ENCODE data around the gene FGF18.
"Not testable (repeated sequence)": the region's sequence is repeated elsewhere in the genome, so short reads cannot be mapped to it uniquely, and the experiment has no call there.

DNA sequence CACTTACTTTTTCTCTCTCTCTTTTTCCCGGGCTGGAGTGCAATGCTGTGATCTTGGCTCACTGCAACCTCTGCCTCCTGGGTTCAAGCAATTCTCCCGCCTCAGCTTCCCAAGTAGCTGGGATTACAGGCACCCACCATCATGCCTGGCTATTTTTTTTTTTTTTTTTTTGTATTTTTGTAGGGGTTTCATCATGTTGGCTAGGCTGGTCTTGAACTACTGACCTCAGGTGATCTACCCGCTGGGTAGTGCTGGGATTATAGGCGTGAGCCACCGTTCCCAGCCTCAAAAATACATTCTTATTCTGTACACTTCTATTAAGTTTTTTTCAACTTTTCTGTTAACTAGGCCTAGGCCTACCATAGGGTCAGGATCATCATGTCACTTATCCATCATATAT is 5.5 kb upstream of the FGF18 start:
- not testable (repeated sequence) for TF ChIP-seq BHLHE40 (IDR thresholded peaks at IDR 0.05; ENCODE audit: borderline replicate concordance); SP1 (IDR thresholded peaks at IDR 0.05); TARDBP (IDR thresholded peaks at IDR 0.05); ELF4 (IDR thresholded peaks at IDR 0.05); FOXK2 (IDR thresholded peaks at IDR 0.05); HDGF (IDR thresholded peaks at IDR 0.05; ENCODE audit: borderline replicate concordance); NFRKB (IDR thresholded peaks at IDR 0.05); SUZ12 (IDR thresholded peaks at IDR 0.05); LEF1 (IDR thresholded peaks at IDR 0.05; ENCODE audit: borderline replicate concordance); ZNF384 (IDR thresholded peaks at IDR 0.05); FOXM1 (IDR thresholded peaks at IDR 0.05; ENCODE audit: borderline replicate concordance); ARNT (IDR thresholded peaks at IDR 0.05)
